Hematopoietic multipotent progenitor cell treated with erythropoietin and hydrocortisone succinate and interleukin-3 and kit ligand, for 8 days (in vitro differentiated cells): ENCODE results near the gene FARSA.
"Not testable (repeated sequence)": the region's sequence is repeated elsewhere in the genome, so short reads cannot be mapped to it uniquely, and the experiment has no call there.

ENCODE experiments used
- DNase-seq: peaks from one replicate; pipeline ENCODE4 v3.0.0-alpha.2; 2015

Gene FARSA

GRCh38 chr19:12953799-12954611 lies 20.5 kb upstream of the FARSA start:
- DNase-seq = no peak

GRCh38 chr19:12953138-12953798 lies 19.8 kb upstream of the FARSA start:
- peak; percentile 33 for DNase-seq

GRCh38 chr19:12952488-12953137 lies 19.1 kb upstream of the FARSA start:
- no peak for DNase-seq

- DNase-seq = not testable (repeated sequence)
Measured at GRCh38 chr19:12952050-12952449, 18.5 kb upstream of the FARSA start.

GRCh38 chr19:12949363-12950283 lies 16.1 kb upstream of the FARSA start:
- DNase-seq = no peak

- DNase-seq = no peak
Measured at GRCh38 chr19:12948612-12949362, 15.3 kb upstream of the FARSA start.

- peak; percentile 99 for DNase-seq
Measured at GRCh38 chr19:12947702-12948611, 14.4 kb upstream of the FARSA start.

- DNase-seq = peak; percentile 44
Measured at GRCh38 chr19:12946731-12947496, 13.4 kb upstream of the FARSA start.

- peak; percentile 77 for DNase-seq
Measured at GRCh38 chr19:12946092-12946721, 12.7 kb upstream of the FARSA start.

- peak; percentile 98 for DNase-seq
Measured at GRCh38 chr19:12945479-12946091, 12.1 kb upstream of the FARSA start, which contains the start of gene RAD23A. Gene RAD23A (plus strand): TSS chr19:12945862. CDS start chr19:12945949, 87 bp downstream.

- DNase-seq = no peak
Measured at GRCh38 chr19:12944104-12944674, 10.7 kb upstream of the FARSA start.

- no peak for DNase-seq
Measured at GRCh38 chr19:12943437-12944044, 10.0 kb upstream of the FARSA start.

GRCh38 chr19:12940897-12941296 lies 7.4 kb upstream of the FARSA start:
- DNase-seq = no peak

GRCh38 chr19:12939975-12940423 lies 6.5 kb upstream of the FARSA start:
- DNase-seq = peak; percentile 16

GRCh38 chr19:12938779-12939601 lies 5.5 kb upstream of the FARSA start:
- peak; percentile 60 for DNase-seq

GRCh38 chr19:12937927-12938778 lies 4.6 kb upstream of the FARSA start, which contains the start of gene CALR:
Gene CALR (plus strand): TSS chr19:12938609. CDS start chr19:12938680, 71 bp downstream.
- DNase-seq = peak; percentile 100
